HepG2 (cell line): ENCODE results near the gene MYO1E. TPM values are rescaled to one million over a fixed set of nuclear protein-coding genes. Genes with fewer than 3 reads are reported as not detected.
A peak's percentile ranks its signal among the peaks of the same experiment; 100 is the strongest.

Source experiments
- BORCS8-MEF2B ChIP-seq: sonication (generic); formaldehyde crosslinking; IDR thresholded peaks from 2 replicates; pipeline ENCODE4 v1.8.0; 2022; ENCODE audit warnings: mild to moderate bottlenecking, missing genetic modification reagents
- CHD4 ChIP-seq: fragments of 200-600 bp; sonication (generic); IDR thresholded peaks from 2 replicates; pipeline ENCODE4 v1.7.0; 2017; ENCODE audit warnings: mild to moderate bottlenecking, low read length, borderline replicate concordance
- CREB1 ChIP-seq, 2 experiments: fragments of 450-650 bp in 1 of 2; IDR thresholded peaks; 2 replicates each; pipeline ENCODE4 v1.6.1; 2016 to 2017; ENCODE audit warnings: control low read depth in 1 of 2, mild to moderate bottlenecking in 1 of 2, missing compliant biosample characterization in 1 of 2, missing genetic modification characterization in 1 of 2
- FOXA1 ChIP-seq, 2 experiments: fragments of 450-650 bp in 1 of 2; sonication (generic) in 1 of 2; formaldehyde crosslinking in 1 of 2; IDR thresholded peaks; 2 replicates each; pipeline versions ENCODE4 v1.4.0 to v1.6.1; 2016 to 2020; ENCODE audit warnings: missing genetic modification reagents in 1 of 2
- HOXA5 ChIP-seq: sonication (generic); formaldehyde crosslinking; IDR thresholded peaks from 2 replicates; pipeline ENCODE4 v1.4.0; 2020; ENCODE audit warnings: missing genetic modification reagents
- PITX1 ChIP-seq: sonication (generic); formaldehyde crosslinking; IDR thresholded peaks from 2 replicates; pipeline ENCODE4 v1.5.1; 2020; ENCODE audit warnings: mild to moderate bottlenecking, missing genetic modification reagents
- POGK ChIP-seq: sonication (generic); formaldehyde crosslinking; conservative IDR thresholded peaks from 2 replicates; pipeline ENCODE4 v1.8.0; 2022; ENCODE audit warnings: mild to moderate bottlenecking, moderate library complexity, missing genetic modification reagents
- POGZ ChIP-seq: sonication (generic); formaldehyde crosslinking; IDR thresholded peaks from 2 replicates; pipeline ENCODE4 v1.4.0; 2020; ENCODE audit warnings: mild to moderate bottlenecking, missing genetic modification reagents
- POLR2A ChIP-seq, 2 experiments: IDR thresholded peaks; 2 replicates each; pipeline ENCODE4 v1.6.1; 2011; ENCODE audit warnings: low read depth in 2 of 2, low read length in 2 of 2, mild to moderate bottlenecking in 1 of 2, moderate library complexity in 1 of 2; ENCODE audit not compliant: insufficient read depth in 1 of 2
- REPIN1 ChIP-seq: sonication (generic); formaldehyde crosslinking; IDR thresholded peaks from 2 replicates; pipeline ENCODE4 v1.8.0; 2022; ENCODE audit warnings: missing genetic modification reagents, low read depth, mild to moderate bottlenecking, borderline replicate concordance
- SIX4 ChIP-seq: sonication (generic); formaldehyde crosslinking; IDR thresholded peaks from 2 replicates; pipeline ENCODE4 v1.4.0; 2020; ENCODE audit warnings: missing genetic modification reagents
- ZFP36L1 ChIP-seq: sonication (generic); formaldehyde crosslinking; IDR thresholded peaks from 2 replicates; pipeline ENCODE4 v1.8.0; 2022; ENCODE audit warnings: mild to moderate bottlenecking, missing genetic modification reagents, moderate library complexity
- ZNF275 ChIP-seq: sonication (generic); formaldehyde crosslinking; IDR thresholded peaks from 2 replicates; pipeline ENCODE4 v1.8.0; 2022; ENCODE audit warnings: missing genetic modification reagents, mild to moderate bottlenecking, inconsistent platforms, borderline replicate concordance
- ZNF317 ChIP-seq: sonication (generic); formaldehyde crosslinking; IDR thresholded peaks from 2 replicates; pipeline ENCODE4 v1.5.0; 2020; ENCODE audit warnings: mild to moderate bottlenecking, missing genetic modification reagents
- ZNF883 ChIP-seq: sonication (generic); formaldehyde crosslinking; IDR thresholded peaks from 2 replicates; pipeline ENCODE4 v1.5.1; 2020; ENCODE audit warnings: mild to moderate bottlenecking, missing genetic modification reagents; ENCODE audit errors: not compliant biosample characterization
- polyA plus RNA-seq, 8 experiments: library from polyadenylated mRNA; depleted of rRNA in 3 of 8; stranded (reverse) in 7 of 8; unstranded in 1 of 8; fragments of >200 nt; fragmentation: Illumina TruSeq in 4 of 8; extraction: Trizol in 4 of 8; gene quantifications; 2 replicates each; pipeline versions ENCODE4 v1.2.1 to v1.2.3, GENCODE V29; 2011 to 2016; ENCODE audit warnings: low read depth in 4 of 8, missing spikeins in 1 of 8, mixed read lengths in 1 of 8; ENCODE audit not compliant: insufficient read depth in 1 of 8
- total RNA-seq, 5 experiments: library from RNA; depleted of rRNA; stranded (reverse); fragments of >200 nt; fragmentation: Illumina TruSeq; extraction: Trizol; gene quantifications; 2 replicates each; pipeline ENCODE4 v1.2.3, GENCODE V29; 2016; ENCODE audit warnings: low read depth in 1 of 5
- TF ChIP-seq, protein P1 (sequence below): IDR thresholded peaks from 2 replicates; pipeline ENCODE4 v1.4.0; 2020; ENCODE audit warnings: mild to moderate bottlenecking, missing genetic modification reagents
- TF ChIP-seq, protein P2 (sequence below): IDR thresholded peaks from 2 replicates; pipeline ENCODE4 v1.6.1; 2018; ENCODE audit warnings: missing genetic modification reagents, mild to moderate bottlenecking, missing compliant biosample characterization

Gene MYO1E
- total and polyA plus RNA-seq, 2 of the 13 experiments (the other 11 are each of a cell fraction or from before 2014, with no cell fraction given), result 15.7 to 25.1 TPM

GRCh38 chr15:59276225-59277178 lies 96.2 kb downstream of the MYO1E start (continued):
- peak; percentile 76; the same call in 1 of the 2 replicates for TF ChIP-seq REPIN1 (CRISPR knock-in tag)
- peak; percentile 67 for TF ChIP-seq CHD4
- no peak for TF ChIP-seq FOXA1 (IDR thresholded peaks at IDR 0.05)
- TF ChIP-seq FOXA1 (CRISPR knock-in tag; IDR thresholded peaks at IDR 0.05), result peak; percentile 82
- TF ChIP-seq HOXA5 (CRISPR knock-in tag), result peak; percentile 73; the same call in 1 of the 2 replicates
- 0 out of 2 replicates have a peak, but pooled peaks have one; percentile 19 for TF ChIP-seq POGK (CRISPR knock-in tag)
- peak; percentile 88 for TF ChIP-seq POGZ
- TF ChIP-seq ZNF317 (CRISPR knock-in tag), result 0 out of 2 replicates have a peak, but pooled peaks have one; percentile 17
- peak; percentile 21; the same call in 1 of the 2 replicates for TF ChIP-seq ZFP36L1 (CRISPR knock-in tag)
- TF ChIP-seq CREB1 (IDR thresholded peaks at IDR 0.05), result peak; percentile 33; the same call in 1 of the 2 replicates
- peak; percentile 72; the same call in 1 of the 2 replicates for TF ChIP-seq CREB1 (CRISPR knock-in tag; IDR thresholded peaks at IDR 0.05)
- TF ChIP-seq, protein P1, sequence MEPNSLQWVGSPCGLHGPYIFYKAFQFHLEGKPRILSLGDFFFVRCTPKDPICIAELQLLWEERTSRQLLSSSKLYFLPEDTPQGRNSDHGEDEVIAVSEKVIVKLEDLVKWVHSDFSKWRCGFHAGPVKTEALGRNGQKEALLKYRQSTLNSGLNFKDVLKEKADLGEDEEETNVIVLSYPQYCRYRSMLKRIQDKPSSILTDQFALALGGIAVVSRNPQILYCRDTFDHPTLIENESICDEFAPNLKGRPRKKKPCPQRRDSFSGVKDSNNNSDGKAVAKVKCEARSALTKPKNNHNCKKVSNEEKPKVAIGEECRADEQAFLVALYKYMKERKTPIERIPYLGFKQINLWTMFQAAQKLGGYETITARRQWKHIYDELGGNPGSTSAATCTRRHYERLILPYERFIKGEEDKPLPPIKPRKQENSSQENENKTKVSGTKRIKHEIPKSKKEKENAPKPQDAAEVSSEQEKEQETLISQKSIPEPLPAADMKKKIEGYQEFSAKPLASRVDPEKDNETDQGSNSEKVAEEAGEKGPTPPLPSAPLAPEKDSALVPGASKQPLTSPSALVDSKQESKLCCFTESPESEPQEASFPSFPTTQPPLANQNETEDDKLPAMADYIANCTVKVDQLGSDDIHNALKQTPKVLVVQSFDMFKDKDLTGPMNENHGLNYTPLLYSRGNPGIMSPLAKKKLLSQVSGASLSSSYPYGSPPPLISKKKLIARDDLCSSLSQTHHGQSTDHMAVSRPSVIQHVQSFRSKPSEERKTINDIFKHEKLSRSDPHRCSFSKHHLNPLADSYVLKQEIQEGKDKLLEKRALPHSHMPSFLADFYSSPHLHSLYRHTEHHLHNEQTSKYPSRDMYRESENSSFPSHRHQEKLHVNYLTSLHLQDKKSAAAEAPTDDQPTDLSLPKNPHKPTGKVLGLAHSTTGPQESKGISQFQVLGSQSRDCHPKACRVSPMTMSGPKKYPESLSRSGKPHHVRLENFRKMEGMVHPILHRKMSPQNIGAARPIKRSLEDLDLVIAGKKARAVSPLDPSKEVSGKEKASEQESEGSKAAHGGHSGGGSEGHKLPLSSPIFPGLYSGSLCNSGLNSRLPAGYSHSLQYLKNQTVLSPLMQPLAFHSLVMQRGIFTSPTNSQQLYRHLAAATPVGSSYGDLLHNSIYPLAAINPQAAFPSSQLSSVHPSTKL, result peak; percentile 97
- TF ChIP-seq ZNF883, result no peak
- peak; percentile 87 for TF ChIP-seq SIX4
- TF ChIP-seq ZNF275 (CRISPR knock-in tag), result no peak
- TF ChIP-seq, protein P2, sequence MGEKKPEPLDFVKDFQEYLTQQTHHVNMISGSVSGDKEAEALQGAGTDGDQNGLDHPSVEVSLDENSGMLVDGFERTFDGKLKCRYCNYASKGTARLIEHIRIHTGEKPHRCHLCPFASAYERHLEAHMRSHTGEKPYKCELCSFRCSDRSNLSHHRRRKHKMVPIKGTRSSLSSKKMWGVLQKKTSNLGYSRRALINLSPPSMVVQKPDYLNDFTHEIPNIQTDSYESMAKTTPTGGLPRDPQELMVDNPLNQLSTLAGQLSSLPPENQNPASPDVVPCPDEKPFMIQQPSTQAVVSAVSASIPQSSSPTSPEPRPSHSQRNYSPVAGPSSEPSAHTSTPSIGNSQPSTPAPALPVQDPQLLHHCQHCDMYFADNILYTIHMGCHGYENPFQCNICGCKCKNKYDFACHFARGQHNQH, result peak; percentile 97
- TF ChIP-seq POLR2A (IDR thresholded peaks at IDR 0.05; ENCODE audit: insufficient read depth in 1 of 2, low read depth in 2 of 2, low read length in 2 of 2), result no peak
- TF ChIP-seq BORCS8-MEF2B (CRISPR knock-in tag), result 0 out of 2 replicates have a peak, but pooled peaks have one; percentile 38
- peak; percentile 98 for TF ChIP-seq PITX1 (CRISPR knock-in tag)
